HEK293 (cell line): ENCODE measurements around the gene TM9SF1.

Experiments
- CTCF ChIA-PET: fragments of 350-600 bp; formaldehyde crosslinking; extraction: SDS; loops from one replicate; lab custom pipeline; 2021; ENCODE audit warnings: antibody characterized with exemption; lab: Yijun Ruan, JAX
- POLR2A ChIA-PET: fragments of 300-600 bp; formaldehyde crosslinking; extraction: SDS; loops from one replicate; lab custom pipeline; 2020; ENCODE audit warnings: antibody characterized with exemption, inconsistent platforms; lab: Yijun Ruan, JAX
- H3K27ac ChIP-seq: fragments of 200-500 bp; sonication (Bioruptor generic); 2 replicates; pipeline ENCODE4 v1.5.1; 2014; ENCODE audit warnings: low read depth, low read length, control low read depth, inconsistent platforms; ENCODE audit errors: extremely low read depth
- H3K36me3 ChIP-seq, 2 experiments: fragments of 200-500 bp in 1 of 2; sonication (Bioruptor generic) in 1 of 2; 1 replicate in 1 of 2; 2 replicates in 1 of 2; pipeline ENCODE4 v1.5.1; 2014 to 2017; ENCODE audit warnings: inconsistent platforms in 2 of 2, low read length in 2 of 2; ENCODE audit not compliant: control insufficient read depth in 2 of 2, insufficient read depth in 1 of 2
- H3K4me1 ChIP-seq: fragments of 200-500 bp; sonication (Bioruptor generic); 2 replicates; pipeline ENCODE4 v1.5.1; 2014; ENCODE audit warnings: mild to moderate bottlenecking, low read length, inconsistent platforms; ENCODE audit not compliant: control insufficient read depth, insufficient read depth
- H3K4me3 ChIP-seq: 2 replicates; pipeline ENCODE4 v1.5.1; 2011; ENCODE audit warnings: low read depth, mild to moderate bottlenecking, control low read depth, low read length, moderate library complexity
- H3K9me3 ChIP-seq: fragments of 200-500 bp; sonication (Bioruptor generic); 2 replicates; pipeline ENCODE4 v1.5.1; 2014; ENCODE audit warnings: low read depth, low read length, inconsistent platforms; ENCODE audit not compliant: control insufficient read depth, insufficient read depth
- ATF2 ChIP-seq: fragments of 450-650 bp; formaldehyde crosslinking; IDR thresholded peaks from 2 replicates; pipeline ENCODE4 v1.5.1; 2016; ENCODE audit warnings: missing biosample characterization, missing genetic modification characterization, low read depth
- GFI1B ChIP-seq: fragments of 450-650 bp; formaldehyde crosslinking; IDR thresholded peaks from 2 replicates; pipeline ENCODE4 v1.5.1; 2016; ENCODE audit warnings: missing biosample characterization, missing genetic modification characterization
- GLI2 ChIP-seq: fragments of 450-650 bp; formaldehyde crosslinking; IDR thresholded peaks from 2 replicates; pipeline ENCODE4; 2017; ENCODE audit warnings: missing biosample characterization, missing genetic modification characterization, low read depth, borderline replicate concordance
- HOXC10 ChIP-seq: sonication (generic); formaldehyde crosslinking; IDR thresholded peaks from 2 replicates; pipeline ENCODE4 v1.8.1; 2023; ENCODE audit warnings: mild to moderate bottlenecking, missing genetic modification reagents
- KLF1 ChIP-seq: fragments of 450-650 bp; formaldehyde crosslinking; IDR thresholded peaks from 2 replicates; pipeline ENCODE4 v1.5.1; 2016; ENCODE audit warnings: missing biosample characterization, missing genetic modification characterization
- KLF7 ChIP-seq: fragments of 450-650 bp; formaldehyde crosslinking; IDR thresholded peaks from 2 replicates; pipeline ENCODE4 v1.5.1; 2016; ENCODE audit warnings: missing biosample characterization, missing genetic modification characterization, borderline replicate concordance
- PRDM1 ChIP-seq: fragments of 450-650 bp; formaldehyde crosslinking; IDR thresholded peaks from 2 replicates; pipeline ENCODE4; 2016; ENCODE audit warnings: missing biosample characterization, missing genetic modification characterization
- RBAK ChIP-seq: fragments of 450-650 bp; formaldehyde crosslinking; IDR thresholded peaks from 2 replicates; pipeline ENCODE4 v1.5.1; 2016; ENCODE audit warnings: missing biosample characterization, missing genetic modification characterization
- ZFHX2 ChIP-seq: fragments of 450-650 bp; formaldehyde crosslinking; conservative IDR thresholded peaks from 2 replicates; pipeline ENCODE4 v1.5.1; 2016; ENCODE audit warnings: missing biosample characterization, missing genetic modification characterization
- ZNF114 ChIP-seq: fragments of 450-650 bp; formaldehyde crosslinking; IDR thresholded peaks from 2 replicates; pipeline ENCODE4 v1.5.0; 2017; ENCODE audit warnings: missing biosample characterization, missing genetic modification characterization
- ZNF133 ChIP-seq: fragments of 450-650 bp; formaldehyde crosslinking; IDR thresholded peaks from 2 replicates; pipeline ENCODE4 v1.5.1; 2016; ENCODE audit warnings: missing biosample characterization, missing genetic modification characterization
- ZNF148 ChIP-seq: fragments of 450-650 bp; formaldehyde crosslinking; IDR thresholded peaks from 2 replicates; pipeline ENCODE4 v1.5.0; 2017; ENCODE audit warnings: missing biosample characterization, missing genetic modification characterization, borderline replicate concordance
- ZNF239 ChIP-seq: fragments of 450-650 bp; formaldehyde crosslinking; IDR thresholded peaks from 2 replicates; pipeline ENCODE4 v1.5.1; 2016; ENCODE audit warnings: missing biosample characterization, missing genetic modification characterization
- ZNF302 ChIP-seq: fragments of 450-650 bp; formaldehyde crosslinking; IDR thresholded peaks from 2 replicates; pipeline ENCODE4 v1.5.1; 2016; ENCODE audit warnings: missing biosample characterization, missing genetic modification characterization, low read depth
- ZNF37A ChIP-seq: fragments of 450-650 bp; IDR thresholded peaks from 2 replicates; pipeline ENCODE4 v1.5.1; 2018; ENCODE audit warnings: missing biosample characterization, missing genetic modification characterization
- ZNF530 ChIP-seq: fragments of 450-650 bp; formaldehyde crosslinking; IDR thresholded peaks from 2 replicates; pipeline ENCODE4 v1.5.1; 2016; ENCODE audit warnings: low read depth, missing biosample characterization, missing genetic modification characterization
- ZNF623 ChIP-seq: fragments of 450-650 bp; formaldehyde crosslinking; IDR thresholded peaks from 2 replicates; pipeline ENCODE4 v1.5.1; 2016; ENCODE audit warnings: missing biosample characterization, missing genetic modification characterization
- ZNF785 ChIP-seq: fragments of 450-650 bp; formaldehyde crosslinking; IDR thresholded peaks from 2 replicates; pipeline ENCODE4 v1.5.1; 2016; ENCODE audit warnings: missing biosample characterization, missing genetic modification characterization
- ZNF843 ChIP-seq: fragments of 450-650 bp; formaldehyde crosslinking; IDR thresholded peaks from 2 replicates; pipeline ENCODE4 v1.5.1; 2016; ENCODE audit warnings: missing biosample characterization, missing genetic modification characterization
- TF ChIP-seq, protein P1 (sequence below): fragments of 450-650 bp; formaldehyde crosslinking; IDR thresholded peaks from 2 replicates; pipeline ENCODE4 v1.5.1; 2016; ENCODE audit warnings: missing biosample characterization, missing genetic modification characterization
- TF ChIP-seq, protein P2 (sequence below): fragments of 450-650 bp; formaldehyde crosslinking; IDR thresholded peaks from 2 replicates; pipeline ENCODE4 v1.5.1; 2016; ENCODE audit warnings: missing biosample characterization, missing genetic modification characterization, borderline replicate concordance

Gene TM9SF1

GRCh38 chr14:24151404-24152080, 43.7 kb downstream of the TM9SF1 start:
- ChIA-PET CTCF (interaction anchor here (1.3 kb wide), 1 partner anchor 9 kb away, joined by 10 read pairs; the partner anchor contains the start of gene IRF9), POLR2A (interaction anchor here (1.0 to 3.3 kb wide), 4 partner anchors 9 to 36 kb away, joined by 3 to 20 read pairs (median 3); partner anchors contain the start of genes EMC9 and IRF9)
- peaks cover 50 to 73% of the 10 kb centered on the region in 2 experiments for H3K36me3 ChIP-seq
- TF ChIP-seq GFI1B (no peak), ZNF843 (no peak), ATF2 (tag by site-specific recombination) (no peak), KLF1 (tag by site-specific recombination) (no peak), ZFHX2 (tag by site-specific recombination) (no peak), ZNF37A (tag by site-specific recombination) (no peak), PRDM1 (tag by site-specific recombination) (no peak), RBAK (tag by site-specific recombination) (no peak), KLF7 (tag by site-specific recombination) (no peak), ZNF148 (no peak)
- TF ChIP-seq, protein P1, sequence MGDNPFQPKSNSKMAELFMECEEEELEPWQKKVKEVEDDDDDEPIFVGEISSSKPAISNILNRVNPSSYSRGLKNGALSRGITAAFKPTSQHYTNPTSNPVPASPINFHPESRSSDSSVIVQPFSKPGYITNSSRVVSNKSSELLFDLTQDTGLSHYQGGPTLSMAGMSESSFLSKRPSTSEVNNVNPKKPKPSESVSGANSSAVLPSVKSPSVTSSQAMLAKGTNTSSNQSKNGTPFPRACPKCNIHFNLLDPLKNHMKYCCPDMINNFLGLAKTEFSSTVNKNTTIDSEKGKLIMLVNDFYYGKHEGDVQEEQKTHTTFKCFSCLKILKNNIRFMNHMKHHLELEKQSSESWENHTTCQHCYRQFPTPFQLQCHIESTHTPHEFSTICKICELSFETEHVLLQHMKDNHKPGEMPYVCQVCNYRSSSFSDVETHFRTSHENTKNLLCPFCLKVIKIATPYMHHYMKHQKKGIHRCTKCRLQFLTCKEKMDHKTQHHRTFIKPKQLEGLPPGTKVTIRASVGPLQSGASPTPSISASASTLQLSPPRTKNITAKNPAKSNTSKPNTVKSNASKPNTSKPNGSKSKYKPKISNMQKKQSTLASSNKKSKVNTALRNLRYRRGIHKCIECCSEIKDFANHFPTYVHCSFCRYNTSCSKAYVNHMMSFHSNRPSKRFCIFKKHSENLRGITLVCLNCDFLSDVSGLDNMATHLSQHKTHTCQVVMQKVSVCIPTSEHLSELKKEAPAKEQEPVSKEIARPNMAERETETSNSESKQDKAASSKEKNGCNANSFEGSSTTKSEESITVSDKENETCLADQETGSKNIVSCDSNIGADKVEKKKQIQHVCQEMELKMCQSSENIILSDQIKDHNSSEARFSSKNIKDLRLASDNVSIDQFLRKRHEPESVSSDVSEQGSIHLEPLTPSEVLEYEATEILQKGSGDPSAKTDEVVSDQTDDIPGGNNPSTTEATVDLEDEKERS (tag by site-specific recombination) = no peak
- H3K4me1 ChIP-seq = peaks cover 5% of the 10 kb centered on the region
- no peak overlapping the region for H3K4me3 ChIP-seq
- H3K9me3 ChIP-seq = no peaks in the 10 kb centered on the region
- H3K27ac ChIP-seq = no peak overlapping the region

DNA sequence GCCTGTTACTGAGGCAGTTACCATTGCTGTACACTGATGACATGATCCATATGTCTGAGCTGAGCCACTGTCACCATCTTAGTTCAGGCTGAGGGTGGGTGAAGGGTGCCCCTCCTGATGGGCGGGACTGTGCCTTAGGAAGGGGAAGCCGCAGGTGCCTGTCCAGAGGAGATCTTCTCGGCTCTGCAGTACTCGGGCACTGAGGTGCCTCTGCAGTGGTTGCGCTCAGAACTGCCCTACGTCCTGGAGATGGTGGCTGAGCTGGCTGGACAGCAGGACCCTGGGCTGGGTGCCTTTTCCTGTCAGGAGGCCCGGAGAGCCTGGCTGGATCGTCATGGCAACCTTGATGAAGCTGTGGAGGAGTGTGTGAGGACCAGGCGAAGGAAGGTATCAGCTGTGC, 44.2 kb downstream of the TM9SF1 start:
- H3K9me3 ChIP-seq = no peaks in the 10 kb centered on the region
- H3K36me3 ChIP-seq = peaks cover 44 to 69% of the 10 kb centered on the region in 2 experiments
- peaks cover 5% of the 10 kb centered on the region for H3K4me1 ChIP-seq
- H3K27ac ChIP-seq = no peak overlapping the region
- TF ChIP-seq ZNF623 (no peak), HOXC10 (CRISPR knock-in tag) (no peak), ZNF239 (tag by site-specific recombination) (no peak), ZNF114 (no peak), ZNF530 (tag by site-specific recombination) (no peak), ZNF302 (no peak), GLI2 (no peak), ZNF785 (no peak), ZNF133 (tag by site-specific recombination) (no peak)
- TF ChIP-seq, protein P2, sequence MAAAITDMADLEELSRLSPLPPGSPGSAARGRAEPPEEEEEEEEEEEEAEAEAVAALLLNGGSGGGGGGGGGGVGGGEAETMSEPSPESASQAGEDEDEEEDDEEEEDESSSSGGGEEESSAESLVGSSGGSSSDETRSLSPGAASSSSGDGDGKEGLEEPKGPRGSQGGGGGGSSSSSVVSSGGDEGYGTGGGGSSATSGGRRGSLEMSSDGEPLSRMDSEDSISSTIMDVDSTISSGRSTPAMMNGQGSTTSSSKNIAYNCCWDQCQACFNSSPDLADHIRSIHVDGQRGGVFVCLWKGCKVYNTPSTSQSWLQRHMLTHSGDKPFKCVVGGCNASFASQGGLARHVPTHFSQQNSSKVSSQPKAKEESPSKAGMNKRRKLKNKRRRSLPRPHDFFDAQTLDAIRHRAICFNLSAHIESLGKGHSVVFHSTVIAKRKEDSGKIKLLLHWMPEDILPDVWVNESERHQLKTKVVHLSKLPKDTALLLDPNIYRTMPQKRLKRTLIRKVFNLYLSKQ (tag by site-specific recombination) = no peak
- ChIA-PET CTCF (interaction anchor here (1.3 kb wide), 1 partner anchor 10 kb away, joined by 10 read pairs; the partner anchor contains the start of gene IRF9), POLR2A (interaction anchor here (0.6 to 3.3 kb wide), 4 partner anchors 10 to 62 kb away, joined by 3 to 20 read pairs (median 3); partner anchors contain the start of genes CHMP4A, EMC9 and IRF9)
- H3K4me3 ChIP-seq = no peak overlapping the region
